NT2/D1 (cell line): ENCODE measurements around the gene RAB28.

Experiments used
- SUZ12 ChIP-seq: IDR thresholded peaks from 2 replicates; pipeline ENCODE4 v1.6.1; 2011; ENCODE audit not compliant: insufficient read length, insufficient read depth; ENCODE audit errors: extremely low read depth
- YY1 ChIP-seq: IDR thresholded peaks from 2 replicates; pipeline ENCODE4 v1.6.1; 2011; ENCODE audit not compliant: insufficient read length, insufficient read depth
- ZNF274 ChIP-seq: IDR thresholded peaks from 2 replicates; pipeline ENCODE4 v1.6.1; 2011; ENCODE audit warnings: mild to moderate bottlenecking, low read depth, low read length

DNA sequence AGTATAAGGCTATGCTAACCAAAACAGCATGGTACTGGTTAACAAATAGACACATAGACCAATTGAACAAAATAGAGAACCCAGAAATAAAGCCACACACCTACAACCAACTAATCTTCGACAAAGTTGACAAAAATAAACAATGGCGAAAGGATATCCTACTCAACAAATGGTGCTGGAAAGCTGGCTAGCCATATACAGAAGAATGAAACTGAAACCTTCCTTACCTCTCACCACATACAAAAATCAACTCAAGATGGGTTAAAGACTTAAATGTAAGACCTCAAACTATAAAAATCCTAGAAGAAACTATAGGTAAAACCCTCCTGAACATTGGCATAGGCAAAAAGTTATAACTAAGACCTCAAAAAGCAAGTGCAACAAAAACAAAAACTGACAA is 47.2 kb downstream of the RAB28 start:
- TF ChIP-seq YY1 (no peak), ZNF274 (no peak), SUZ12 (no peak)
